SKM-1 (cell line): Measurements from ENCODE around the gene EPHA6.

Source experiments
- DNase-seq: peaks from one replicate; lab custom pipeline; 2025; ENCODE audit not compliant: unreplicated experiment; lab: John Stamatoyannopoulos, UW

Gene EPHA6

DNA sequence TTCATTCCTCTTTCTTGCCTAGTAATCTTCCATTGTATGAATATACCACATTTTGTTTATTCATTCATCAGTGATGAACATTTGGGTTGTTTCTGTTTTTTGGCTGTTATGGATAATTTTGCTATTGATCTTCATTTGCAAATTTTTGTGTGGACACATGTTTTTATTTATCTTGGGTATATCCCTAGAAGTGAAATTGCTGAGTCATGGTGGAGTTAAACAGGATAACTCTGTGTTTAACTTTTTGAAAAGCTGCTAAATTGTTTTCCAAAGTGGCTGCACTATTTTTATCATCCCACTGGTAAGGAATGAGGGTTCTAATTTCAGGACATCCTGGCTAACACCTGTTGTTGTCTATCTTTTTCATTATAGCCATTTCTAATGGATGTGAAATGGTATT is 875.6 kb downstream of the EPHA6 start:
- DNase-seq, result no peak

DNA sequence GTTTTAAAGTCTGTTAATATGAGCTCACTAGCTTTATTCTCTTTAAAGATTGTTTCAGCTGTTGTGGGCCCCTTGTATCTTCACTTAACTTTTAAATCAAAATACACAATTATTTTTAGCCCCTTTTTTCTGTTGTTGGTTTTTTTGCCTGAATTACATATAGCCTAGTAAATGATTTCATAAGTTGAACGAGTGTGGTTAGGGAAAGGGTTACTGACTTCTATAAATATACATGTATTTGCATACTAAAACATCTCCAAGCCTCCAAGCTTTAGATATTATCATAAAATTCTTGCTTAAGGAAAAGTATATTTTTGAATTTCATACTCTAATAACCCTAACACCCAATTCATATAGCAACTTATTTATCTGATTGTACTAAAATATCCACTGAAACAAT is 877.0 kb downstream of the EPHA6 start:
- no peak for DNase-seq

DNA sequence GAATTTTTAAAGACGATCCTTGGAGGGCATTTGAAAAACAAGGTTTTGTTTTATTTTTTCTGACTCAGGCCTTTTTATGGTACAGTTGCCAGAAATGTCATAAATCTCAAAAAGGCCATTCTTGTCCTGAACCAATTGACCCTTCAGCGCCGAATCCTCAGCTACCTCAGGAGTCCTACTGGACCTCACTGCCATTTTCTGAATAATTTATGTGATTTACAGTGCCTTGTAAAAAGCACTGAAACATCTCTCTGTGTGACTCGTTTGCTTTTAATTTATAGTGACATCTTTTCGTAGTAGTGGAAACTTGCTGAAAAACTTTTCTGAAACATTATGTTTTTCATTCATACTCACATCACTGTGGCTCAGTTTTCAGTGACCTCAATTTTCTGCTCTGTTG is 878.0 kb downstream of the EPHA6 start:
- DNase-seq, result no peak

DNA sequence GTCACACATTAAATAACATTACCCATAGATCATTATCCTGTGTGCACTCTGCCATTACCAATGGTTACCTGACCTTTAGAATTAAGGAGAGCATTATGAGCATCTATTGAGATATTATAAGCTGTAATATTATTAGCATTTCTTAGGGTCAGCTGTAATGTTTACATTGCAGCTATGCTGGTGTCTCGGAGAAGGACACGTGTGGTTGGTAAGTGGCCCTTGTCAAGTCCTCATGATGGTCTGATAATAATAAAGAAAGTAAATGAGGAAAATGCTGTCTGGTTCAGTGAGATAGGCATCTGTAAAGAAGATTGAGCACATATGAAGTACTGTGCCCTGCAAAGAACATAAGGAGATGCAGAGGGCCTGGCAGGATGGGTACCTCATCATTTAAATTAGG is 878.4 kb downstream of the EPHA6 start:
- DNase-seq, result no peak

DNA sequence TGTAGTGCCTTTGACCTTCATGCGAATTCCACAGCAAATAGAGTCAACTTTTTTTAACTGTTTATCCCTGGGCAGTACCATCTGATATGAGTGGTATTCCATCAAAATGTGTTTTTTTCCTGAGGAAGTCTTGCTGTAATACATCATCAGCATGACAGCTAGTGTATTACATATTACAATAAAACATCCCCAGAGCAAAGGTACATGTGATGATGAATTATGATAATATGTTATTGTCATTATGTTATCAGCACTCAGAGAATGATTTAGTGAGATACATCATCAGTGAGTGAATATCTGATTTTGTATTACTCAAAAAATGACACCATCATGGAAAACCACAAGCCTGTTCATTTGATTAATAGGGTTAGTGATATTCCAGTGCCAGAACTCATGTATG is 880.5 kb downstream of the EPHA6 start:
- no peak for DNase-seq

DNA sequence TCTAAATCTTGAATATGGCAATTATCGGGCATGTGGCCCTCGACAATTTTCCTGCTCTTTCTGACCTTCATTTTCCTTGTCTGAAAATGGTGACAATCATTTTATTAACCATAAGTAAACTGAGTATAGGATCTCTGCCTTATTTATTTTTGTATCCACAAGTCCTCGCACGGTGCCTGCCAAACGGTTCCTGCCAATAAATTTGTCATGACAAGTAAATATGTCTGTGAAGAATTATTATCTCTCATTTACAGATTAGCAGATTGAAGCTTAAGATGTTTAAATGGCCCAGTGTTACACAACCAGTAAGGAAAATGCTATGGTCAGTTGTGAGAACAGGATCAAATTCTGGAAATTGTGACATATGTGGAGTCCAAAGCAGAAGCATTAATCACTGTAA is 884.3 kb downstream of the EPHA6 start:
- DNase-seq, result no peak

DNA sequence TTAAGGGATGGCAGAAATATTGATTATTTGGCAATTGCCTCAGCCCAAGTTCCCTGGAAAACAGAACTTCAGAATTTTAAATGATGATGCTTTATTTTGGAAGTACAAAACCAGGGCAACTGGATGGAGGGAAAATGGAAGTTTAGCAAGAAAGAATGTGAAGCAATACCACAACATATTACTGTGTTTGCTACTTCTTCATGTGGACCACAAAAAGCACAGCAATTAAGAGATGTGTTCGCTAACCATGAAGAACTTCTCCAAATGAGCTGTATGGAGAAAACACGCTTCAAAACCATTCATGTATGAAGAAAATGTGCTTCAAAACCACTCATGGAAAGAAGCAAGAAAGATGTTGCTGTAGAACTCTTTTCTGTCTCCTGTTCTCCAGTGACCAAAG is 885.5 kb downstream of the EPHA6 start:
- no peak for DNase-seq

DNA sequence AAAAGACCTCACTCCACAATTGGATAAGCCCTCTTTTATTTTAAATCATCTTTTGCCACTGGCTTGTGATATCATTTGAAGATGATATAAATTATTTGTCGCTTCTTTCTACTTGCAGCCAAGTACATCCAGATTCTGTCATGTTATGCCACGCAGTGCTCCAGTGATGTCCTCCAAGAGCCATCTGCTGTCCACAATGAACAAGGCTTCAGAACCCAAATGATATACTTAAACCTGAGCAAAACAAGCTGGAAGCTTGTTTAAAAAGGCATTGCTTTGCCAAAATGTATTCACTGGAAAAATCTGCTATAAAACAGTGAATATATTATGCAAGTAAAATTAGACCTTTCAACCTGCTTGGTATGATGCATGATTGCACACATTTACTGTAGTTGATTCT is 891.4 kb downstream of the EPHA6 start:
- DNase-seq, result no peak

DNA sequence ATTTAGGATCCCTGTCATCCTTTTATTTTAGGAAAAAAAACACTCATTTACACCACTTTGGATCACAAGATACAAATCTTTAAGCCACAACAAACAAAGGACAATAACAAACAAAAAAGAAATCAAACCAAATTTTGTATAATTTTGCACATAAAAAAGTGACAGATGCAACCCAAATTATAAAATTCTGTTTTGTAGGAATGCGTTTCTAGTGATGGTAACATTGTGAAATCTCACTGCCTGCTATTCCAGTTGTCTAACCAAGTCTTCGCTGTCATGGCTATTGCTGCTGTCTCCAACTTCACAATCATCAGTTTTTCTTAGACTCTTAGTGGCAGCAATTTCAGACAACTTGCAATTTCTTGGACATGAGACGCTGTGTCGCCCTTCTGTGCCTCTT is 891.8 kb downstream of the EPHA6 start:
- DNase-seq, result no peak

DNA sequence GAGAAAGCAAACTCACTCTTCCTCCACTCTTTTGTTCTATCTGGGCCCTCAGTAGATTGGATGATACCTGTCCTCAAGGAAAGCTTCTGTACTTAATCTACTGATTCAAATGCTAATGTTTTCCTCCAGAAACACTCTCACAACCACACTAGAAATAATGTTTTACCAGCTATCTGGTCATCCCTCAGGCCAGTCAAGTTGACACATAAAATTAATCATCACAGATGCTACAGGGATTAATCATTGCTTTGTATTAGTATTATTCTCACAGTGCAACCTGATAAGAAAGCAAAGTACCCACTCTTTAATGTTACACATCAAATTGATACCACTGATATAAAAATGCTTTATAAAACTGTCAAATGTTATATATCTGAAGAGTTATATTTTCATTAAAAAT is 897.3 kb downstream of the EPHA6 start:
- no peak for DNase-seq

DNA sequence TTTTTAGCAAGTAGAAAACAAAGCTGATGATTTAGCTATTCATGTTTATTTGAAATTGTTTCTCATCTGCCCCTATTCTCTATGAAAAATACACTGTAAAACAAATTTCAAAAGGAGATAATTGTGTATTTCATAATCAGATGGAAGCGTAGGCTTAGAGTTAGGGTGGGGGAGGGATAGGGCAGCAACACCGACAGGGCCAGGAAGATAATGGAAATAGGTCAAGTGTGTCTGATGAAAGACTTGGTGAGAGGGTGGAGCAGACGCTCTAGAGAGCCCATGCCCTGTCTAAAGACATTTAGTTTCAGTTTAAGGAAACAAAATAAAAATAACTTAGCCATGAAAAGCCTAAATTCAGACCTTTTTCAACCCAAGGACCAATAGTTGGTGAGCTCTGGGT is 898.5 kb downstream of the EPHA6 start:
- no peak for DNase-seq

DNA sequence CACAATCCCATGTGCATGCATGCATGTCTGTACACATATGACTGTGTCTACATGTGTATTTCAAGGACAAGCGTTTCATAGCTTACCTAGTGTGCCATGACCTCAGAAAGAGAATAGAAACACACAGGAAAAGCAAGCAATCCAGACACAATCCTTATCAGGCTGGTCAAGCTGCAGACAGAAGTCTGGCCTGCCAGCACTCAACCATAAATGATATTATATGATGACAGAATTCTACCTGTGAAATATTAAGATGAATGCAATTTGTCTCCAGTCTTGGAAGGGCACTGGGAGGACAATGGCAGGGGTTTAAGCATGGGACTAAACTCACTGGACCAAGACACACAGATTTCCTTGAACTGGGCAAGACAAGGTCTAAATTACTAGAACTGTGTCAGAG is 899.2 kb downstream of the EPHA6 start:
- DNase-seq, result no peak

DNA sequence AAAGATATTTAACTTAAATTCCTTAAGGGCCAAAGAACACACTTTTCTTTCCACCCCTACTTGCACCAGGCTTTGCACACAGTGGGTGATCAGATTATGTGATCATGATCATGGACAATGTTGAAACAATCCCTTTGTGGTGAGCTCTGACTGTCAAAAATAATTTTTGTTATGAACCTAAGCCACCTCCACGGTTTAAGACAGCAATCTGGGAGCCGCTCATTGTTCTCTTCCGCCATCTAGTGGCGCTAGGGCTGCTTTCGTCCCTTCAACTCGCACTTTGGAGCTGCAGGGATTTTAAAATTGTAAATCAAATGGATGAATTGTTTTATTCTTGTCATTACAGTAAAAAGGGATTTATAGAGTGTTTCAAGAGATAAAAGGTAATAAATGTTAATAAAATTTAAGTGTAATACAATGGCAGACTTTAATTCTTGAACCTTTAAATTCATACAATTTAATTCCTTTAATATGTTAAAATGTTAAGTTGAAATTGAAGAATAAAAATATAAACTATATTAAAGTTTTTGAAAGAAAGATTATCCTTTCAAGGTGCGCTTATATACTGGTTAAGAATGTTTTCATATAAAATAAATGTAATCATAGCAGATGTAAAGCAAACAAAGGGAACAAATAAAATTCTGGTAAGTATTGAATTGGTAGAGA is 904.9 kb downstream of the EPHA6 start:
- peak; percentile 68 for DNase-seq

DNA sequence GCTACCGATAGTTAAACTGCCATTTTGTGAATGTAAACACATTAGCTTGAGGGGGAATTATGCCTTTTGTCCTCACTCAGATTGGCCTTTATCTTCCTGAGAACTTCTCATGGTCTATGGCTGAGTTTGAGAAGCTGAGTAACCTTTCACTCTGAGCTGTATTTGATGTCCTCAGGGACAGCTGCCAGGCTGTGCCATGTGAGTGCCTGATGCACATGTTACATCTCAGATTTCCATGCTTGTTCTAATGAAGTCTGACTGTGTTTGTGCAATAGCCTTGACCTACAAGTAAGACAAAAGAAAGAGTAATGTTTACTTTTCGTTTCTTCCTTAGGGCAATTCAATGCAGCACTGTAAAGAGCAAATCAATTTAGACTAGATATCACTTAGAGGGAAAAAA is 906.0 kb downstream of the EPHA6 start:
- DNase-seq, result no peak

DNA sequence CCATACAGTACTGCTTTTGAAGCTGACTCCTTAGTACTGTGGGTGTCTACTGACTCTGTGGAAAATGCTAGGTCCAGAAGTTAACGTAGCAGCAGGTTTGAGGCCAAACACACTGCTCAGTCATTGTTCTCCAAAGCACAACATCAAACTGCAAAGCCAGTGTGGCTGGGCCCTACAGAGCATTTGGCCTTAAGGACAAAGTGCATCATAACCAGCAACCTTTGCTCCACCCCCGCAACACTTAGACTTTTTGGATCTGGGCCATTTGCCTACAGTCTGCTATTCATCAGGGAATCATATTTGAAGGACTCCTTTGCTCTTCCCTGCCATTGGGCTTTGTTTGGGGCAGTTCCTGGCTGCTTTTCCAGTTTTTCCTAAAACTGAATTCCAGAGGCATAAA is 907.1 kb downstream of the EPHA6 start:
- no peak for DNase-seq

DNA sequence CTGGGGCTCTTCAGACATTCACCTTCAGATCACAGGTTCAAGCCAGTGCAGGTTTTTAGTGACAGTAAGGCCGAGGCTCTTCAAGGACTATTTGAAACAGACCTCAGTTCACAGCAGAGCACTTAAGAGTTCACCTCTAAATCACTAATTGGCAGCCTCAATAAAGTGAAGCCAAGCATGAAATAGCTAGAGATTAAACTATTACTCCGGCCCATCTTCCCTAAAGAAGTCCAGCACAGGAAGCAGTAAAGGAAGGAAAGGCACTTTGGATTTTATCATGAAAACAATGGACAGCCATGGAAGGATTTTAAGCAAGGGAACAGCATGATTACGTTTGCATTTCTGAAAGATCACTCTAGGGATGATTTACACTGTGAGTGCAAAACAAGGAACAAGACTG is 922.5 kb downstream of the EPHA6 start:
- DNase-seq, result no peak

DNA sequence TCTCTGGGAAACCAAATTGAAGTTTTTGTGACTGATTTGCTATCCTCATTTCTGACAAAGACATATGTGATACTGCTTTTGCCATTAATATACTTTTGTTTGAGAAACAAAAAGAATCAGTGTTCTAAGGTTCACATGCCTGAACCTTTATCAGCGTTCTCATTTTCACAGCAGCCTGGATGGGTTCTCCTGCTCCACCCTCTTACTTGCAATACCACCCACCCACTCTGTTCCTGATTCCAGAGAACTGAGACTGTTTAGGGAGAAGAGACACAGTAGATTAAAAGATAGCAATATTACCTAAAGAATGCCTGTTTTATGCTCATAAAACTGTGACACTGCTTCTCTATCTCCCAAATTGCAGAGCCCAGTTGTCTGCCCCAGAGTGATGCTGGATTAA is 924.4 kb downstream of the EPHA6 start:
- DNase-seq, result no peak

DNA sequence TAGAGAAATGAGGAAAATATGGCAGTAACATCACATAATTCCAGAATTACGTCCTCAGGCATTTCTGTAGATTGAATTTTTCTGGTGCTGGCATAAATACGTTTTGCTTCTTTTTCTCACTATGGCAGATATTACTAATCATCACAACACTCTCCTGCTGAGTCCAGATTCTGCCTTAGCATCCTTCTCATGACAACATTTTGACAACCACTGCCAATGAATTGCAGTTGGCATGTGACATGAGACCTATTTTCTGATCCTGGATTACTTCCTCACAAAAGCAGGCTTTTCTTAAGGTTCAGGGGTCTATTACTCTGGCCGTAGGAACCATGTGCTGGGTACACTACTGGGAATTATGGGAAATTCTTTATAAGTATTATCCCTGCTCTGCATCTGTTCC is 927.6 kb downstream of the EPHA6 start:
- no peak for DNase-seq

DNA sequence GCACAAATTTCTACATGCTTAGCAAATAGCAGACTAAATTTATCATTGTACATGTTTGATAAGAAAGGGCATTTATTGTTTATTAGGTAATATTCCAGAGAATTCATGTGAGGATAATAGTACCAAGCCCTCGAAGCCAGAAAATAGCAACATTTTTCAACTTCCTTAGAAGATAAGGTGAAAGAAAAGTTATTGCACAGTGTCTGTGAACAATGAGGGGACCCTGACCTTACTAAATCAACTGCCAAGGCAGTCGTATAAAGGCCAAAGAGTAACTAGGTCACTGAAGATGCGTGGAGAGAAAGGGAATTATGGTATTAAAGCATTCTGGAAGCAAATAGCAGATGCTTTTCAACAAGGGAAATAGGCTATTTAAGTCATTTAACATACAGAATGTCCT is 929.9 kb downstream of the EPHA6 start:
- DNase-seq, result no peak

DNA sequence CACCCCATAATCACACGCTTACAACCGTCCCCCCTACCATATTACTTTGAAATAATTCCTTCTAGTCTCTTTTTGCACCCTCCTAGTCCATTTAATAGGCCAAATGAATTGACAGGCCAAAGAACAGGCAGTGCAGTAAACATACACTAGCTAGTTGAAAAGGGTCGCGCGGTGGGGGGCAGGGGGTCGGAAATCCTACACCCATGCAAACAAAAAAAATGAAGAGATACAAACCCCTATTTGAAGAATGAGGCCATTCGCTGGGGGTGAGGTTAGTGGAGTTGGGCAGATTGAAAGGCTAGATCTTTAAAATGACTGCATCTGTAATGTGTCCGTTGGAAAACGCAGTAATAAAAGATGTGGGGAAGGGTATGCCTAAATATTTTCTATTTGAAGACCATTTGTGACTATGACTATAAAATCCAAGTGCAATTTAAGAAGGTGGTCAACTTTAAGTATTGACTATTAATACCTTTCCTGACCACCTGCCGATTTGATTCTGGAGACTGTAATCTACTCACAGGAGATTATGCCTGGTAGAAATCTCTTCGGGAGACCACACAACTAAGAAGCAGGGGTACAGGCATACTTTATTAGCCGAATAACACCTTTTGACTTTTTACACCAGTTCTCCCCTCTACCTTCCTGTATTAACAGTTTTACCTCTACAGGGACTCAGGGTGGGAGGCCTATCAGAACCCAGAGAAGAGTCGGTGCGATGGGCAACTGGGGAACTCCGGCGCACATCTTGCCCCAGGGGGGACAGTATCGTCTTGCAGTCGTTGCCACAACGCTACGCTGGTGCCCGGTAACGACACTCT is 949.4 kb downstream of the EPHA6 start:
- no peak for DNase-seq

DNA sequence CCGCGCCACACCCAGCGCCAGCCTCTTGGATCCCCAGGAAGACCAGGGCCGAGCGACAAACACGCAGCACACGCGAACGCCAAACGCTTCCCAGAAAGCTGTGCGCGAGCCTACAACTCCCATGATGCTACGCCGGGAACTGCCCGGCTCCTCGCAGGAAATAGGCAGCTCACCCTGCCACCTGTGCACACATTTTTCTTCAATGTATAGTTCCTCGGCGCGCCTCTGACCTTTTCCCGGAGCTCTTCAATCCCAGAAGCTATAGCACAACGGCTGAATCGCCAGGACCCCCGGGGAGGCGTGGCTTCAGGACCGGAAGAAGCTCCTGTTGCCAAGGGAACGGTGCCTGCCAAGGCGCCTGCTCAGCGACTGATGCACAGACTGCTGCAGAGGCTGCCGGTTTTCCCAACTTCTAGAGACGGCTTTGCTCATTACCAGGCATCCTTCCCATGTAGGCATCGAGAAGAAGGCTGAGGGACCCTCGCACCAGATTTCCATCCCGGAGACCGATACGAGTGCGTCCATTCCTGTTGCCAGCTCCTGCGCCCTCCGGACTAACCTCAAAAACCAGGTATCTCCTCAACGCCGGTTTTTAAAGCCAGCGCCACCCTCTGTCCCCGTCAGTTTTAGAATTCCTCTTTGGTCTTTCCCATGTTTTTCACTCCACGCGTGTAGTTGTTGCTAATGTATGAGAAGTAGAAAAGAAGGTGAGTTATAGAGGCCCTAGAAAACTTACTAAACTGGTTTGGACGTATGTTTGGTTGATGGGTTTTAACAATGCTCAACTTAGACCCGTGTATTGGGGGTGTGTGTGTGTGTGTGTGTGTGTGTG is 950.2 kb downstream of the EPHA6 start, which contains the start of gene ARL6:
Gene ARL6 (plus strand): TSS at position 352 of the 832 bp plus-strand sequence. CDS start 3,350 bp downstream, outside the sequence.
- DNase-seq, result peak; percentile 80

DNA sequence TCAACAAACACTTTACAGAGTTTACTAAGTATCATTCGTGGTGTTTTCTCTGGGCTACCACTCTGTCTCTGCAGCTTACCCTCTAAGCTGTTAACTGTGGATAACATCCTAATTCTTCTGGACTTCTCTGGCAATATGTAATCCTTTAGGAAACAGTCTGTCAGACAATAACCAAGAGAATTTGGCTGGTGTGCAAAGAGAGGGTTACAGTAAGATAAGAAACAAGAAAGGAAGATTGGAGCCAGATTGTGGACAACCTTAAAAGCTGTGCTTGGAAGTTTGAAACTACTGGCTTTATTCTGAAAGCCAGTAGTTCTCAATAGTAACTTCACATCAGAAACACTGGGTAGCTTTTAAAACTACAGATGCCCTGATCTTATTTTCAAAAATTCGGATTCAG is 950.9 kb downstream of the EPHA6 start:
- no peak for DNase-seq
